ENCODE results near the gene PRR15L. TPM values are rescaled to one million over a fixed set of nuclear protein-coding genes. Genes with fewer than 3 reads are reported as not detected.

Gene PRR15L
- total and polyA plus RNA-seq, 2 of the 4 experiments (the other 2 are of a cell fraction), result not detected

GRCh38 chr17:47970725-47971499, 13.2 kb upstream of the PRR15L start, which contains the start of gene CDK5RAP3 (continued):
- TF ChIP-seq ELK1 (IDR thresholded peaks at IDR 0.05; ENCODE audit: borderline replicate concordance, low read depth, low read length), result no peak
- TF ChIP-seq RCOR1 (IDR thresholded peaks at IDR 0.05; ENCODE audit: insufficient replicate concordance, low read length), result peak; percentile 38
- TF ChIP-seq FOS (IDR thresholded peaks at IDR 0.05; ENCODE audit: low read depth, low read length), result no peak
